Measurements from ENCODE around the gene HIVEP3. TPM values are rescaled to one million over a fixed set of nuclear protein-coding genes. Genes with fewer than 3 reads are reported as not detected.

Gene HIVEP3
- total RNA-seq, 3 donors from 2014 or later, result 107 to 117 (median 114) TPM

DNA sequence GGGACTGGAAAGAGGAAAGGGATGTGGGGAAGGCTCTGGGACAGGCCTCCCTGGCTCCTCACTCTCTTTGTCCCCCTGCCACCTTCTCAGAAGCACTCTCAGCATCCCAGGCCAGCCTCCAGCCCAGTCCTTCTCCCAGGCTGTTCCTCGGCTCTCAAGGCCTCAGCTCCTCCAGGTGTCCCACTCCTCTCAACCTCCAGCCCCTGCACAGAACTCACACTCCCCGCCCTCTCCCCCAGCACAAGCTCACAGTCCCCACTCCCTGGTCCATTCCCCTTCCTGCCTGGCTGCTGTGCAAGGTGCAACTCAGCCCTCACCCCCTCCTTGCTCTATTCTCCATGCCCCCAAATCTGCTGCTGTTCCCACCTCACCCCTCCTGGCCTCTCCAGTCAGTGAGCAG, 185.0 kb downstream of the HIVEP3 start:
- Mint-ChIP-seq H3K9me3 (no peaks in the 10 kb centered on the region), H3K4me3 (no peak overlapping the region), H3K36me3 (ENCODE audit: insufficient read depth) (no peaks in the 10 kb centered on the region), H3K27me3 (ENCODE audit: low read depth) (no peaks in the 10 kb centered on the region), H3K4me1 (ENCODE audit: low read depth) (peaks cover 40% of the 10 kb centered on the region)
- DNase-seq (no peak), ATAC-seq (no peak)

DNA sequence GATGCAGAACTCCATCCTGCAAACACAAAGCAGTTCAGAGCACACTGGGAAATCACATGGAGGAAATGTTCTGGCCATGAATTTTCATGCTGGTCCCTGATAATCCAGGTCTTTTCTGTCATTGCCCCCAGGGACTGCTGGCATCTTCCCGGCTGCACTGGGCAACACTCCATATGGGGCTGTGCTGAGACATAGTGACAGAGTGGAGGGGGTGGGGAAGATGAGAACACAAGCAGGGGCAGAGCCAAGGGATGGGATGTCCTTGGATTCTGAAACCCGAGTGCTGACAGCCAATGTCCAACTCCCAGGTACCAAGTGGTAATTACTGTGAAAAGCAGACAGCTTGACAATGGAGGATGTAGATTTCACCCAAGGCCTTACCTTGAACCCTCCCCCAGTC, 185.7 kb downstream of the HIVEP3 start:
- Mint-ChIP-seq H3K36me3 (ENCODE audit: insufficient read depth) (no peaks in the 10 kb centered on the region), H3K27me3 (ENCODE audit: low read depth) (no peaks in the 10 kb centered on the region), H3K9me3 (no peaks in the 10 kb centered on the region), H3K4me1 (ENCODE audit: low read depth) (peaks cover 40% of the 10 kb centered on the region), H3K4me3 (no peak overlapping the region)
- ATAC-seq, result no peak
- no peak for DNase-seq

DNA sequence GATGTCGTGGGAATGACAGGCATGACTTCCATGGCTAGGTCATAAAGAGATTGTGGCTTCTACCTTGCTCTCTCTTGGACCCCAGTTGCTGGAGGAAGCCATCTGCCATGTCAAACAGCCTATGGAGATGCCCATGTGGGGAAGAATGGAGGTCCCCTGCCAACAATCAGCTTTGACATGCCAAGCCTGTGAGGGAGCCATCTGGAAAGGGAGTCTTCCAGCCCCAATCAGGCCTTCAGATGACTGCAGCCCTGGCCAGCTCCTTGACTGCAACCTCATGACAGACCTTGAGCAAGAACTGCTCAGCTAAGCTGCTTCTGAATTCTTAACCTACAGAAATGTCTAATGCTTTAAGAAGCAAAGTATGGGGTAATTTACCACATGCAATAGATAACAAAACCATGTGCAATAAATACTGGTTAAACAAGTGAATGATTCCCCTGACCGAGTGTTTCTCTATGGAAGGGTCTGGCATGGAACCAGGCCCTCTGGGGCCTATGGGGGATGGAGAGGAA, 187.1 kb downstream of the HIVEP3 start:
- DNase-seq, result no peak
- Mint-ChIP-seq H3K4me3 (no peak overlapping the region), H3K36me3 (ENCODE audit: insufficient read depth) (no peaks in the 10 kb centered on the region), H3K9me3 (no peaks in the 10 kb centered on the region), H3K4me1 (ENCODE audit: low read depth) (peaks cover 42% of the 10 kb centered on the region), H3K27me3 (ENCODE audit: low read depth) (no peaks in the 10 kb centered on the region)
- no peak for ATAC-seq

DNA sequence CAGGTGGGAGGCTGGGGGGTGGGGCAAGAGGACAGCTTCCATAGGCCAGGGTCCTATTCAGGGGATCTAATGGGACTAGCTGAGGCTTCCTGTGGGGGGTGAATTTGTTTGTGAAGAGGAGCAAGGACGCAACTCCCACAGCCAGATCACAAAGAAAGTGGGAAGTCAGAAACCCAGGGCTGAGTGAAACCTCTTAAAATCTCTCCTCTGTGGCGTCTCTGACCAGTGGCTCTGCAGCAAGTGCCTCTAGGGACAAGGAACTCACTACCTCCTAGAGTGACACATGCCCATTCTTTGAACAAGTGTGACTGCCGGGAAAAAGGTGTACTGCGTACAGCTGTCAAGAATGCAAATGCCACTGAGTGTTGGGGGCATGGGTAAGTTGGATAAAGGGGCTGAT, 187.9 kb downstream of the HIVEP3 start:
- Mint-ChIP-seq H3K27me3 (ENCODE audit: low read depth) (no peaks in the 10 kb centered on the region), H3K4me1 (ENCODE audit: low read depth) (peaks cover 48% of the 10 kb centered on the region), H3K4me3 (no peak overlapping the region), H3K36me3 (ENCODE audit: insufficient read depth) (no peaks in the 10 kb centered on the region), H3K9me3 (no peaks in the 10 kb centered on the region)
- DNase-seq (no peak), ATAC-seq (no peak)

DNA sequence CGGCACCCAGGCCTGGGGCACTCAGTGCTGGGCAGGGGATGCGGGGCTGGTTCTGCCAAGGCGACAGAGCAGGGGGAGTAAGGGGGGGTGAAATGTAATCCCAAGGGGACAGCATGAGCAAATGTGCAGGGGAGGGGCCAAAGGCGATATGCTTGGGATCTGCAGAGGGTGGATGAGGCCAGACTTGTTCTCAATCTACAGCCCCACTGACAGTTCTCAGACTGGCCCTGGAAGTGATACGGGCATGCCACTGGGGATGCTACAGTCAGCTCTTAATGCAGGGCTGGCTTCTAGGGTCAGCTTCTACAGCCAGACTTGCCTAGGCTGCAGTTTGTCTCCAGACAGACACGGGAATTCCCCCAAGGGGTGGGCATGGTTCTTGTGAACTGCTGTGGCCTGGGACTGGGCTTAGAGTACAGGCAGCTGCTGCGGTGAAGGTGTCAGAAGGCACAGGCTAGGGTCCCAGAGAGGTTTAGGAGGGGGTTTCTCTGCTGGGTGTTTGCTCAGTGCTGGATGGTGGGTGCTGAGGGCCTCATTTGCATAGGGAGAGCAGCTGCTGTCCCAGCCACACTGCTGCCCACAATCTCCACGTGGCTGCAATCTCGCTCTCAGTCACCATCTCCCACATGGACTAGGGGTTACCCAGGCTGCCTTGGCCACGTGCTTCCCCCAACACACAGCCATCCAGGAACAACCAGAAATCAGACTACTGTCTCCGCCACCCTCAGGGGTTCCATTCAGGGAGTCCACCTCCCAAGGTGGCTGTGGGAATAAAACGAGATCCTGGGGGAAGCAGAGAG, 190.1 kb downstream of the HIVEP3 start:
- Mint-ChIP-seq H3K4me1 (ENCODE audit: low read depth) (peaks cover 39% of the 10 kb centered on the region), H3K36me3 (ENCODE audit: insufficient read depth) (no peaks in the 10 kb centered on the region), H3K4me3 (no peak overlapping the region), H3K9me3 (no peaks in the 10 kb centered on the region), H3K27me3 (ENCODE audit: low read depth) (no peaks in the 10 kb centered on the region)
- peak; percentile 33 for DNase-seq
- peak; percentile 85 to 88 for ATAC-seq

DNA sequence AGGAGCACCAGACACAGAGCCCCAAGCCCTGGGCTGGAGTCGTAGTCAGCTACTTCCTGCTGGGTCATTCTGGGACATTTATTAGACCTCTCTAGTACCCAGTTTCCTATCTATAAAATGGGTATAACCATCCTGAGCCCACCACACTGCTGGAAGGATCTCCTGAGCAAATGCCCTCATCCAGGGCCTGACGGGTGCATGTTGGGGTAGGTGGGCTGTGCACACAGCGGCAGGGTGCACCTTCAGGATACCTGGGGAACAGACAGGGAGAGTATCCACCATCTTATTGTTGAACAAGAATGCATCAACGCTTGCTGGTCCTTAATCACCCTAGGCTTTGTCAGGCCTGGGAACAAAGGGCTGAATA, 191.0 kb downstream of the HIVEP3 start:
- no peak for ATAC-seq

DNA sequence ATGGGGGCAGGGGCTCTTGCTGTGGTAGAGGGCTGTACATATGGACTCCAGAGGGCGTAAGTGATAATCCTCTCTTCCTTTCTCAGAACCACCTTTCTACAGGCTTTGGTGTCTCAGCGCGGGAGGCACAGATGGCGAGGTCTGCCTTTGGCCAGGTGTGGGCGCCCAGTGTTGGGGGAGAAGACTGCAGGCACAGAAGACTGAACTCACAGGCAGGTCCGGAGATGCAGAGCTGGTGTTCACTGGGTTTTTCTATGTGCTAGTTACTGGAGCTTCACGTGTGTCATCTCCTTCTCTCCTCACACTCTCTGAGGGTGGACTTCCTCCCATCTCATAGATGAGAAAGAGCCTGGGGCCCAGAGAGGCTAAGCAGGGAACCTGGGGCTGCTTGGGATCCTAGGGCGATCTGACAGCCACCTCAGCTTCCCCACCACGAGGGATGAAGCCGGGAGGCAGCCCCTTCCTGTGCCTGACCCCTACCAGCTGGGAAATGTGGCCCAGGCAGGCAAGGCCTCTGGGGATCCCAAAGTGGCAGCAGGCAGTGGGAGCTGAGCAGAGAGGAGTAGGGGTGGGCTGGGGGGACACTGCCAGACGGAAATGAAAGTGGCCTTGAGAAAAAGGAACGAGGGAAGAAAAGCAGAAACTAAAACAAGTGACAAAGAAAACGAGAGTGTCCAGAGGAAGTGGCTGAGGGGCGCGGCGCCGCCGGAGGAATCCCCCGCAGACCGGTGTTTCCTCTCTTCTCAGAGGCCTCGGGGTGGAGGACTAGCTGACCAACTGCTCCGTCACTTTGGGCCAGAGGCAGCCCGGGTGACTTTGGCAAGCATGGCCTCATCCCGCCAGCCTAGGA, 191.6 kb downstream of the HIVEP3 start:
- no peaks in the 10 kb centered on the region for H3K36me3 Mint-ChIP-seq (ENCODE audit: insufficient read depth)
- peak in 1 of 2 donors; percentile 21 for ATAC-seq
- peaks cover 43% of the 10 kb centered on the region for H3K4me1 Mint-ChIP-seq (ENCODE audit: low read depth)
- H3K4me3 Mint-ChIP-seq, result peak overlapping the region; percentile 53
- H3K9me3 Mint-ChIP-seq, result no peaks in the 10 kb centered on the region
- H3K27me3 Mint-ChIP-seq (ENCODE audit: low read depth), result no peaks in the 10 kb centered on the region
- no peak for DNase-seq

More for the DNA sequence above, 191.0 kb downstream of the HIVEP3 start:
- no peaks in the 10 kb centered on the region for H3K36me3 Mint-ChIP-seq (ENCODE audit: insufficient read depth)
- no peaks in the 10 kb centered on the region for H3K9me3 Mint-ChIP-seq
- H3K4me1 Mint-ChIP-seq (ENCODE audit: low read depth), result peaks cover 40% of the 10 kb centered on the region
- no peak overlapping the region for H3K4me3 Mint-ChIP-seq
- DNase-seq, result no peak
- no peaks in the 10 kb centered on the region for H3K27me3 Mint-ChIP-seq (ENCODE audit: low read depth)

DNA sequence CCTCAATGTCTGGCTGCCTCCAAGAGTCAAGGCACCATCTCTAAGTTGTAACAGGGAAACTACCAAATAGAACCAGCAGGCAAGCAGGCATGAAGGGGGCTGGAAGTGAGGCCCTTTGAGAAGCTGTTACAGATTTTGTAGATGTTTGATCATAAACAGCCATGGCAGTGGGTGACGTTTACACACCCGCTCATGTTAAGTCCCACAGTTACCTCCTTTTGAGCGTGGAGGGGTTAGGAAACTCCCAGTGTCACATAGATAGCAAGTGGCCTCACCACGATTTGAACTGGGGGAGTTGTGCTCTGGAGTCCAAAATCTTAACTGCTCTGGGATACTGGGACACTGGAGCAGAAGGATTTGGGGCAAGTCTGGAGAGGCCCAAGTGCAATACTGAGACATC, 192.4 kb downstream of the HIVEP3 start:
- H3K4me1 Mint-ChIP-seq (ENCODE audit: low read depth), result peaks cover 50% of the 10 kb centered on the region
- no peaks in the 10 kb centered on the region for H3K9me3 Mint-ChIP-seq
- no peak overlapping the region for H3K4me3 Mint-ChIP-seq
- no peak for ATAC-seq
- H3K27me3 Mint-ChIP-seq (ENCODE audit: low read depth), result no peaks in the 10 kb centered on the region
- H3K36me3 Mint-ChIP-seq (ENCODE audit: insufficient read depth), result no peaks in the 10 kb centered on the region
- DNase-seq, result no peak

DNA sequence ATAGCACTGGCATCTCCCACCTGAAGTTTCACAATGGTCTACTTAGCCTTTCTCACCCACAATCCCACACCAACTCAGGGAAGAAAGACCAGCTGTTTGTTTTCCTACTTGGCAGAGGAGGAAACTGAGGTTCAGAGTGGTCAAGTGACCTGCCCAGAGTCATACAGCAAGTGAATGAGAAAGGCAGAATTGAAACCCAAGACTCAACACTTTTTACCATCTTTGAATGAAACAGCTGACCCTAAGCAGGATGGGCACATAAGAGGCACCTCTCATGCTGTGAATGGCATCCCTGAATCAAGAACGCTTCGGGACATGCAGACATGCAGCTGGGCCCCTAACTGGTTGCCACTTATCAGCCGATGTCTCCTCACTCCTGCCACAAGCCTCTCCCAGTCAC, 193.8 kb downstream of the HIVEP3 start:
- DNase-seq (no peak), ATAC-seq (no peak)
- H3K36me3 Mint-ChIP-seq (ENCODE audit: insufficient read depth), result no peaks in the 10 kb centered on the region
- no peaks in the 10 kb centered on the region for H3K9me3 Mint-ChIP-seq
- H3K27me3 Mint-ChIP-seq (ENCODE audit: low read depth), result no peaks in the 10 kb centered on the region
- no peak overlapping the region for H3K4me3 Mint-ChIP-seq
- H3K4me1 Mint-ChIP-seq (ENCODE audit: low read depth), result peaks cover 62% of the 10 kb centered on the region

DNA sequence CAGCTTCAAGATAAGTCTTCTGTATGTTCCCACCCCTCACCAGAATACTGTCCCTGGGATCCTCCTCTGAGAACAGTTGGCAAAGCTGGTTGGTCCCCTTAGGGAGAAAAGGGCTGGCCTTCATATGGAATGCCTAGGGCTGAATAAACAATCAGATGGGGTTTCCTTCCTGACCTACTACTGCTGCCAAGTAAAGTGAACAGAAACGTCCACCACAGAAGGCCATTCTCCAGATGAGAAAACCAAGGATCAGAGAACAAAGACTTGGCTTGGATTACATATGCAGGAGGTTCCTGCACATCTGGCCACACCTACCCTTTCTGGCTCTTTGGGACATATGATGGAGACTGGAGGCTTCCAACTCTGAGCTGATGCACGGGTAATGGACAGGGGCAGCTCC, 194.5 kb downstream of the HIVEP3 start:
- Mint-ChIP-seq H3K27me3 (ENCODE audit: low read depth) (no peaks in the 10 kb centered on the region), H3K4me1 (ENCODE audit: low read depth) (peaks cover 55% of the 10 kb centered on the region), H3K4me3 (no peak overlapping the region), H3K9me3 (no peaks in the 10 kb centered on the region), H3K36me3 (ENCODE audit: insufficient read depth) (no peaks in the 10 kb centered on the region)
- ATAC-seq, result no peak
- DNase-seq, result no peak

DNA sequence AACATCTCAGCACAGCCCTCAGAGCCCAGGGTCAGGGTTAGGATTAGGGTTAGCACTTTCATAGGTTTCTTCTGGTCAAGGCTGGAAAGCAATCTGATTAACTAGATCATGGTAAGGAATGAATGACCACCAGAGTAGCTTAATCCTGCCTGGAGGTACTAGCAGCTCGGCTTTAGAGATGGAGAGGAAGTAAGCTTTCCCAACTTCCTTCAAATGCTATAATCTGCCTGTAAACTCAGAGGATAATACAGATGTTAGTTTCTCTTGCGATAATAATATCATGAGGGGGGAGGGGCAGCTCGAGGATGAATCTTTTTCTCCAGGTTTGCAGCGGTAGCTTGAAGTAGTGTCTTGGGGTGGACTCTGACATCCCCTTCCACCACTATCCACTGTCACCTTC, 194.9 kb downstream of the HIVEP3 start:
- Mint-ChIP-seq H3K9me3 (no peaks in the 10 kb centered on the region), H3K4me3 (no peak overlapping the region), H3K36me3 (ENCODE audit: insufficient read depth) (no peaks in the 10 kb centered on the region), H3K4me1 (ENCODE audit: low read depth) (peaks cover 51% of the 10 kb centered on the region), H3K27me3 (ENCODE audit: low read depth) (no peaks in the 10 kb centered on the region)
- DNase-seq (no peak), ATAC-seq (no peak)

DNA sequence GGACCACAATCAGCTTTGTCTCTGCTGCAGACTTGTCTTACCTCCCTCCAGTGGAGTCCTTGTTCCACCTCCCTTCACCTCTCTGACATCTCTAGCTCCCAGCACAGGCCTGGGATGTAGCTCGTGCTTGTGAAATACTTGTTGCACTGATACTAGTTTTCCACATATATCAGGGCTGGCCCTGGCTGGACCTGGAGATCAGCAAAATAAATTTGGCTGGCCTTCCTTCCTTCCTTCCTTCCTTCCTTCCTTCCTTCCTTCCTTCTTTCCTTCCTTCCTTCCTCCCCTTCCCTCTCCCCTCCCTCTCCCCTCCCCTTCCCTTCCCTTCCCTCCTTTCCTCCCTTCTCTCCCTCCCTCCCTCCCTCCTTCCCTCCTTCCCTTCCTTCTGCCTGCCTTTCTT, 196.5 kb downstream of the HIVEP3 start:
- no peaks in the 10 kb centered on the region for H3K36me3 Mint-ChIP-seq (ENCODE audit: insufficient read depth)
- no peak for ATAC-seq
- peaks cover 37% of the 10 kb centered on the region for H3K4me1 Mint-ChIP-seq (ENCODE audit: low read depth)
- no peaks in the 10 kb centered on the region for H3K9me3 Mint-ChIP-seq
- H3K27me3 Mint-ChIP-seq (ENCODE audit: low read depth), result no peaks in the 10 kb centered on the region
- DNase-seq, result no peak
- no peak overlapping the region for H3K4me3 Mint-ChIP-seq

DNA sequence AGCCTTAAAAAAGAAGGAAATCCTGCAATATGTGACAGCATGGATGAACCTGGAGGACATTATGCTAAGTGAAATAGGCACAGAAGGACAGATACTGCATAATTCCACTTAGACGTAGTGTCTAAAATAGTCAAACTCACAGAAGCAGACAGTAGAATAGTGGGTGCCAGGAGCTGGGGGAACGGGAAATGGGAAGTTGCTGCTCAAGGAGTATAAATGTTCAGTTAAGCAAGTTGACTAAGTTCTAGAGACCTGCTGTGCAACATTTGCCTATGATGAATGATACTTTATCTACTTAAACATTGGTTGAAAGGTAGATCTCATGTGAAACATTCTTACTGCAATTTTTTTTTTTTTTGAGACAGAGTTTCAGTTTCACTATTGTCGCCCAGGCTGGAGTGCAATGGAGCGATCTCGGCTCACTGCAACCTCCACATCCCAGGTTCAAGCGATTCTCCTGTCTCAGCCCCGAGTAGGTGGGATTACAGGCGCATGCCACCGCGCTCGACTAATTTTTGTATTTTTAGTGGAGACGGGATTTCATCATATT, 197.8 kb downstream of the HIVEP3 start:
- Mint-ChIP-seq H3K4me3 (peak overlapping the region; percentile 52), H3K9me3 (no peaks in the 10 kb centered on the region), H3K27me3 (ENCODE audit: low read depth) (no peaks in the 10 kb centered on the region), H3K36me3 (ENCODE audit: insufficient read depth) (no peaks in the 10 kb centered on the region), H3K4me1 (ENCODE audit: low read depth) (peaks cover 27% of the 10 kb centered on the region)
- ATAC-seq (peak; percentile 64 to 75), DNase-seq (no peak)

DNA sequence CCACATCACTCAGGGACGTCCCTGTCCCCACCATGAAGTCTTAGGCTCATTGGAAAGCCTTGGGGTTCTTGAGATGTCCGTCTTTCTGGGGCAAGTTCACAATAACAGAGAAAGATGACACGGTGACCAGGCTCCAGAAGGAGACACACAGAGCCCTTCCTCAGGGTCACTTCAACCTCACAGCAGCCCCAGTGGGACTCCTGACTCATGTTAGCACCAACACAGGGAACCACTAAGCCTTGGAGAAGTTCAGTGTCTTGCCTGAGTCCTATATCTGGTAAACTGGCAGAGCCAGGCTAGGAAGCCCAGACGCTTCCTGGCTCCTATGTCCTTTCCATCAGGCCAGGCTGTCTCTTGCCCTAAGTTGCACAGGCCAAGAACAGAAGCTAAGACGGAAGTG, 199.1 kb downstream of the HIVEP3 start:
- Mint-ChIP-seq H3K4me1 (ENCODE audit: low read depth) (peaks cover 27% of the 10 kb centered on the region), H3K36me3 (ENCODE audit: insufficient read depth) (no peaks in the 10 kb centered on the region), H3K27me3 (ENCODE audit: low read depth) (no peaks in the 10 kb centered on the region), H3K9me3 (no peaks in the 10 kb centered on the region), H3K4me3 (no peak overlapping the region)
- no peak for ATAC-seq
- no peak for DNase-seq

Data from activated T-cell treated with anti-CD3 and anti-CD28 coated beads, Interleukin-2, amount 50 U/mL, for 4 hours (primary cell).